Ascending aorta (tissue), 2 donors: Measurements from ENCODE around the gene CILP2. TPM values are rescaled to one million over a fixed set of nuclear protein-coding genes. Genes with fewer than 3 reads are reported as not detected.

Experiments used
- DNase-seq, 2 donors: peaks; one replicate each; pipeline ENCODE4 v3.0.0-alpha.2; 2019; ENCODE audit warnings: low spot score in 2 of 2
- H3K27ac ChIP-seq, 2 donors: fragments of 200-600 bp; sonication (generic); one replicate each; pipeline ENCODE4 v1.5.1; 2016 to 2017; ENCODE audit warnings: mild to moderate bottlenecking in 1 of 2
- H3K27me3 ChIP-seq: fragments of 200-600 bp; sonication (generic); one replicate; pipeline ENCODE4 v1.5.1; 2017
- H3K36me3 ChIP-seq, 2 donors: fragments of 200-600 bp; sonication (generic); one replicate each; pipeline ENCODE4 v1.5.1; 2016
- H3K4me1 ChIP-seq, 2 donors: fragments of 200-600 bp; sonication (generic); one replicate each; pipeline ENCODE4 v1.5.1; 2016 to 2017; ENCODE audit warnings: mild to moderate bottlenecking in 1 of 2
- H3K4me3 ChIP-seq, 2 donors: fragments of 200-600 bp; sonication (generic); one replicate each; pipeline ENCODE4 v1.5.1; 2016 to 2017; ENCODE audit warnings: mild to moderate bottlenecking in 1 of 2
- H3K9me3 ChIP-seq, 2 donors: fragments of 200-600 bp; sonication (generic); one replicate each; pipeline ENCODE4 v1.5.1; 2016
- CTCF ChIP-seq, 3 experiments: fragments of 200-600 bp in 2 of 3; fragments of 450-650 bp in 1 of 3; sonication (generic) in 2 of 3; IDR thresholded peaks; one replicate each; pipeline ENCODE4 v1.5.1; 2016 to 2019; ENCODE audit warnings: antibody characterized with exemption in 3 of 3, mild to moderate bottlenecking in 1 of 3, moderate library complexity in 1 of 3
- intact Hi-C: fragments of 100-400 bp; cut with DNase I; formaldehyde crosslinking; loops from one replicate; pipeline ENCODE4 v1.15.1; 2023
- total RNA-seq: library from RNA; depleted of rRNA; stranded (reverse); fragments of >200 nt; gene quantifications from one replicate; pipeline ENCODE4 v1.1.0, GENCODE V29; 2016

The CILP2 gene
- total RNA-seq, 1 donor from 2014 or later, result not detected

GRCh38 chr19:19581391-19581790, 43.3 kb downstream of the CILP2 start:
- Histone ChIP-seq H3K27ac (no peak overlapping the region), H3K36me3 (no peaks in the 10 kb centered on the region), H3K4me3 (no peak overlapping the region), H3K9me3 (no peaks in the 10 kb centered on the region), H3K27me3 (no peaks in the 10 kb centered on the region), H3K4me1 (no peaks in the 10 kb centered on the region)
- intact Hi-C loops, result no loop called here
- TF ChIP-seq CTCF (IDR thresholded peaks at IDR 0.05), result no peak
- no peak for DNase-seq

GRCh38 chr19:19582471-19582870, 44.4 kb downstream of the CILP2 start:
- H3K4me1 ChIP-seq, result no peaks in the 10 kb centered on the region
- TF ChIP-seq CTCF (IDR thresholded peaks at IDR 0.05), result no peak
- no peaks in the 10 kb centered on the region for H3K36me3 ChIP-seq
- no peaks in the 10 kb centered on the region for H3K27me3 ChIP-seq
- H3K27ac ChIP-seq, result no peak overlapping the region
- intact Hi-C loops, result no loop called here
- H3K4me3 ChIP-seq, result no peak overlapping the region
- no peak for DNase-seq
- H3K9me3 ChIP-seq, result no peaks in the 10 kb centered on the region

- H3K27me3 ChIP-seq, result no peaks in the 10 kb centered on the region
- no peak for DNase-seq
- H3K36me3 ChIP-seq, result no peaks in the 10 kb centered on the region
- no peak for TF ChIP-seq CTCF (IDR thresholded peaks at IDR 0.05)
- intact Hi-C loops, result no loop called here
- no peak overlapping the region for H3K27ac ChIP-seq
- no peaks in the 10 kb centered on the region for H3K9me3 ChIP-seq
- no peaks in the 10 kb centered on the region for H3K4me1 ChIP-seq
- H3K4me3 ChIP-seq, result no peak overlapping the region
Measured at GRCh38 chr19:19584356-19584755, 46.3 kb downstream of the CILP2 start.

- no peak for DNase-seq
- H3K36me3 ChIP-seq, result no peaks in the 10 kb centered on the region
- H3K27me3 ChIP-seq, result no peaks in the 10 kb centered on the region
- H3K27ac ChIP-seq, result no peak overlapping the region
- H3K9me3 ChIP-seq, result no peaks in the 10 kb centered on the region
- no peak for TF ChIP-seq CTCF (IDR thresholded peaks at IDR 0.05)
- H3K4me1 ChIP-seq, result no peaks in the 10 kb centered on the region
- H3K4me3 ChIP-seq, result no peak overlapping the region
- intact Hi-C loops, result no loop called here
Measured at GRCh38 chr19:19587771-19588170, 49.7 kb downstream of the CILP2 start.

- H3K9me3 ChIP-seq, result no peaks in the 10 kb centered on the region
- no peak overlapping the region for H3K27ac ChIP-seq
- no peaks in the 10 kb centered on the region for H3K4me1 ChIP-seq
- intact Hi-C loops, result no loop called here
- H3K27me3 ChIP-seq, result no peaks in the 10 kb centered on the region
- H3K36me3 ChIP-seq, result no peaks in the 10 kb centered on the region
- no peak for DNase-seq
- no peak for TF ChIP-seq CTCF (IDR thresholded peaks at IDR 0.05)
- H3K4me3 ChIP-seq, result no peak overlapping the region
Measured at GRCh38 chr19:19588546-19588945, 50.5 kb downstream of the CILP2 start.

GRCh38 chr19:19591133-19591825, 53.2 kb downstream of the CILP2 start:
- Histone ChIP-seq H3K9me3 (no peaks in the 10 kb centered on the region), H3K27me3 (no peaks in the 10 kb centered on the region), H3K36me3 (no peaks in the 10 kb centered on the region), H3K4me1 (no peaks in the 10 kb centered on the region), H3K27ac (no peak overlapping the region), H3K4me3 (no peak overlapping the region)
- intact Hi-C loops, result no loop called here
- no peak for TF ChIP-seq CTCF (IDR thresholded peaks at IDR 0.05)
- peak in 1 of 2 donors; percentile 67 for DNase-seq
